Prostate gland (tissue), 2 donors: Measurements from ENCODE around the gene SYNGR4. TPM values are rescaled to one million over a fixed set of nuclear protein-coding genes. Genes with fewer than 3 reads are reported as not detected.

Source experiments
- DNase-seq: peaks from one replicate; pipeline ENCODE4 v3.0.0-alpha.2; 2019; ENCODE audit warnings: low spot score
- H3K27ac ChIP-seq, 2 donors: fragments of 200-600 bp; sonication (generic); 2 replicates each; pipeline ENCODE4 v1.5.1; 2017 to 2019
- H3K27me3 ChIP-seq: fragments of 200-600 bp; sonication (generic); replicated peaks from 2 replicates; pipeline ENCODE4 v1.5.1; 2019; ENCODE audit not compliant: insufficient read depth
- H3K36me3 ChIP-seq, 2 donors: fragments of 200-600 bp; sonication (generic); 1 replicate in 1 of 2; 2 replicates in 1 of 2; pipeline versions ENCODE4 v1.5.1 to v1.8.1; 2017 to 2019
- H3K4me1 ChIP-seq: fragments of 200-600 bp; sonication (generic); replicated peaks from 2 replicates; pipeline ENCODE4 v1.5.1; 2019
- H3K4me3 ChIP-seq, 2 donors: fragments of 200-600 bp; sonication (generic); 2 replicates each; pipeline ENCODE4 v1.5.1; 2017 to 2019
- H3K9me3 ChIP-seq: fragments of 200-600 bp; sonication (generic); 2 replicates; pipeline ENCODE4 v1.5.1; 2017
- POLR2A ChIP-seq: fragments of 450-650 bp; IDR thresholded peaks from one replicate; pipeline ENCODE4 v1.6.1; 2016; ENCODE audit warnings: antibody characterized with exemption, mild to moderate bottlenecking
- POLR2AphosphoS5 ChIP-seq: sonication (generic); formaldehyde crosslinking; IDR thresholded peaks from one replicate; pipeline ENCODE4 v1.6.1; 2017; ENCODE audit warnings: antibody characterized with exemption
- WGBS: methylation state at CpG from one replicate; pipeline ENCODE4 v1.1.5; 2018; 5-methylcytosine and 5-hydroxymethylcytosine counted together
- intact Hi-C: fragments of 100-400 bp; cut with DNase I; formaldehyde crosslinking; loops from one replicate; pipeline ENCODE4 v1.14.2; 2022
- total RNA-seq, 2 donors: library from RNA; depleted of rRNA; stranded (reverse); fragments of >200 nt; gene quantifications; one replicate each; pipeline ENCODE4 v1.1.0, GENCODE V29; 2016
- TF ChIP-seq, protein P1 (sequence below), 4 experiments: fragments of 200-600 bp in 2 of 4; fragments of 450-650 bp in 2 of 4; sonication (generic) in 2 of 4; IDR thresholded peaks; 1 replicate in 3 of 4; 2 replicates in 1 of 4; pipeline ENCODE4 v1.5.1; 2016 to 2019; ENCODE audit warnings: antibody characterized with exemption in 4 of 4, mild to moderate bottlenecking in 2 of 4, moderate library complexity in 2 of 4

The SYNGR4 gene
- total RNA-seq, 2 donors from 2014 or later: 2.8 TPM; not detected in 1

DNA sequence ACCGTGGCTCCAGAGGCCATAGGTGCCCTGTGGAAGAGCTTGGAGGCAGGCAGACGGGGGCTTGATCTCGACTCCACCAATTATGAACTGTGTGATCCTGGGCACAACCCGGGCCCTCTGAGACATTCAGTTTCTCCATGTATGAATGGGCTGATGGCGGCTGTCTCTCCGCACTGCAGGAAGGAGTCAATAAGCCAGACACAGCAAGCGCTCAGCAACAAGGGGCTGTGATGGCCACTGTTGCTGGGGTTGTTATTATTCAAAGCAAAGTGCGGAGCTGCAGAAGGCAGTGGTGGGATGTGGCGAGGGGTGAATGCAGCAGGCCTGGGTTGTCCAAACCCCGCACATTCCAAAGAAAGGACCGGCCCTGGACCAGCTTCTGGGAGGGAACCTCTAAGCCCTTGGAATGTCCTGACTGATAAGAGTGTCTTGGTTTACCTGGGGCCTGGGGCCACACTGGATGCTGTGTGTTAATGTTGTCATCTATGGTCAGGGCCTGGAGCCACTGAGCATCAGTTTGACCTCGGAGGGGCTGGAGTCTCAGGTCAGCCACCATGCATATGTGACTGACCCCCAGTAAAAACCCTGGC lies 8.7 kb upstream of the SYNGR4 start:
- intact Hi-C loops: no loop called here
- Histone ChIP-seq H3K27ac (no peak overlapping the region), H3K36me3 (no peaks in the 10 kb centered on the region), H3K9me3 (no peaks in the 10 kb centered on the region), H3K4me3 (no peak overlapping the region), H3K27me3 (no peaks in the 10 kb centered on the region), H3K4me1 (no peaks in the 10 kb centered on the region)
- no peak for TF ChIP-seq POLR2AphosphoS5
- TF ChIP-seq, protein P1, sequence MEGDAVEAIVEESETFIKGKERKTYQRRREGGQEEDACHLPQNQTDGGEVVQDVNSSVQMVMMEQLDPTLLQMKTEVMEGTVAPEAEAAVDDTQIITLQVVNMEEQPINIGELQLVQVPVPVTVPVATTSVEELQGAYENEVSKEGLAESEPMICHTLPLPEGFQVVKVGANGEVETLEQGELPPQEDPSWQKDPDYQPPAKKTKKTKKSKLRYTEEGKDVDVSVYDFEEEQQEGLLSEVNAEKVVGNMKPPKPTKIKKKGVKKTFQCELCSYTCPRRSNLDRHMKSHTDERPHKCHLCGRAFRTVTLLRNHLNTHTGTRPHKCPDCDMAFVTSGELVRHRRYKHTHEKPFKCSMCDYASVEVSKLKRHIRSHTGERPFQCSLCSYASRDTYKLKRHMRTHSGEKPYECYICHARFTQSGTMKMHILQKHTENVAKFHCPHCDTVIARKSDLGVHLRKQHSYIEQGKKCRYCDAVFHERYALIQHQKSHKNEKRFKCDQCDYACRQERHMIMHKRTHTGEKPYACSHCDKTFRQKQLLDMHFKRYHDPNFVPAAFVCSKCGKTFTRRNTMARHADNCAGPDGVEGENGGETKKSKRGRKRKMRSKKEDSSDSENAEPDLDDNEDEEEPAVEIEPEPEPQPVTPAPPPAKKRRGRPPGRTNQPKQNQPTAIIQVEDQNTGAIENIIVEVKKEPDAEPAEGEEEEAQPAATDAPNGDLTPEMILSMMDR (IDR thresholded peaks at IDR 0.05): no peak
- no peak for TF ChIP-seq POLR2A
- no peak for DNase-seq
- 86% methylated on average over 12 of the region's 12 CpGs for WGBS

DNA sequence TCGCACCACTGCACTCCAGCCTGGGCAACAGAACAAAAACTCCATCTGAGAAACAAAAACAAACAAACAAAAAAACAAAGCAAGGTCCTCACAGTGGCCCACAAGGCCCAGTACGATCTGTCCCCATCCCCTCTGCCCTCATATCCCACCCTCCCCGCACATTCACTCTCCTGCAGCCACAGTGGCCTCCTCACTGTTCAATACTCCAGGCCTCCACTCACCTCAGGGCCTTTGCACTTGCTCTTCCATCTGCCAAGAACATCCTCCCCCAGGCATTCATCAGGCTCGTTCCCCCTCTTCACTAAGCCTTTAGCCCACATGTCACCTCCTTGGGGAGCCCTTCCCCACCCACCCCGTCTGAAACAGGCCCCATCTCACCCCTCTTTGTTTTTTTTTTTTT lies 5.0 kb upstream of the SYNGR4 start:
- no peak overlapping the region for H3K27ac ChIP-seq
- intact Hi-C loops: no loop called here

DNA sequence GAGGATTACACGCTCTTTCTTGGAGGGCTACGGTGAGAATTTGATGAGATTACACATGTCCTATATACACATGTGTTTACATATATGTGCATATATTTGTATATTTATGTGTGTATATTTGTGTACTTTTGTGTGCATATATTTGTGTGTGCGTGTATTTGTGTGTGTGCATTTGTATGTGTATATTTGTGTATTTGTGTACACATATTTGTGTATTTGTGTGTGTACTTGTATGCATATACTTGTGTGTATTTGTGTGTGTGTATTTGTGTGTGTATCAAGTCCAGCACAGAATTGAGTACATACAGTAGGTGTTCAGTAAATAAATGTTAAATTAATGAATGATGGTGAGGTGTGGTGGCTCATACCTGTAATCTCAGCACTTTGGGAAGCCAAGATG lies 2.3 kb upstream of the SYNGR4 start:
- DNase-seq: no peak
- Histone ChIP-seq H3K27ac (no peak overlapping the region), H3K9me3 (no peaks in the 10 kb centered on the region), H3K4me3 (no peak overlapping the region), H3K4me1 (peaks cover 3% of the 10 kb centered on the region), H3K36me3 (no peaks in the 10 kb centered on the region), H3K27me3 (no peaks in the 10 kb centered on the region)
- intact Hi-C loops: loop anchor here (2.0 kb wide), 1 partner anchor 29 kb away; no protein-coding TSS in a partner anchor
- TF ChIP-seq, protein P1 (IDR thresholded peaks at IDR 0.05): no peak
- TF ChIP-seq POLR2AphosphoS5 (no peak), POLR2A (no peak)
- 96% methylated on average over 3 of the region's 3 CpGs for WGBS

More for the DNA sequence above, 5.0 kb upstream of the SYNGR4 start:
- 97% methylated on average over 5 of the region's 5 CpGs for WGBS
- no peaks in the 10 kb centered on the region for H3K4me1 ChIP-seq
- H3K9me3 ChIP-seq: no peaks in the 10 kb centered on the region
- no peaks in the 10 kb centered on the region for H3K36me3 ChIP-seq
- TF ChIP-seq POLR2AphosphoS5: no peak
- no peak for DNase-seq
- H3K4me3 ChIP-seq: no peak overlapping the region
- H3K27me3 ChIP-seq: no peaks in the 10 kb centered on the region

DNA sequence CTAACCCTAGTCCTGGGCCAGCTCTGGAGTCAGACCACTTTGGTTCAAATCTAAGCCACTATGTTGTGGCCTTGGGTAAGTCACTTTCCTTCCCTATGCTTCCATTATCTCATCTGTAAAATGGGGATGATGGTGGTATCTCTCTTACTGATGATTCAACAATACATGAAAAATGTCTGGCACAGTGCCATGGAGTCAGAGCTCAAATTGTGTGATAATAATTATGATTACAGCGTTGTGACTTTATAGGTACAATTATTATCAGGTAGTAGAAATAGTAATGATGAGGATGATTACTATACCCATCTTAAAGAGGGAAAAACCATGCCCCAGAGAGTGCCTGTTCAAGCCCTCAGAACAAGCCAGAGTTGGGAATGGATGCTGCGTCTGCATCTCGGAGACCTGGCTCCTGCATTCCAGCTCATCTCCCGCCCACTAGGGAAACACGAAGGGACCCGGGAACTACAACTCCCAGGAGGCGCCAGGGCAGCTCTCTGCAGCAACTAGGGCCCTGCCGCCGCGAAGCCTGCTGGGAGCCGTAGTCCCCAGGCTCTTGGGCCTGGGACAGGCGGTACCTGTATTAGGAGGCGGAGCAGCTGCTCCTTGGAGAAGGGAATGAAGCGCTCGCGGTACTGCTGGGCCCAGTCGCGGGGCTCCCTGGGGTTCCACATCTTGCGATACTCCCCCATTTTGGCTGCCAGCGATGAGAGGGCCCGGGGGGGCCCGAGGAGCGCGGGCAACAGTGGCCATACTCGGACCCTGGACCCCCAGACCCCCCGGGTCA lies 1.3 kb upstream of the SYNGR4 start:
- intact Hi-C loops: loop anchor here (2.0 kb wide), 1 partner anchor 30 kb away; no protein-coding TSS in a partner anchor
- TF ChIP-seq, protein P1 (IDR thresholded peaks at IDR 0.05): peak in 2 of 4 experiments; percentile 39 to 54
- TF ChIP-seq POLR2AphosphoS5: peak; percentile 95
- TF ChIP-seq POLR2A: peak; percentile 42
- Histone ChIP-seq H3K36me3 (no peaks in the 10 kb centered on the region), H3K4me1 (peaks cover 3% of the 10 kb centered on the region), H3K27me3 (no peaks in the 10 kb centered on the region), H3K4me3 (peak overlapping the region; percentile 40 to 43), H3K27ac (peak overlapping the region; percentile 90 to 92), H3K9me3 (no peaks in the 10 kb centered on the region)
- WGBS: 5% methylated on average over 18 of the region's 26 CpGs
- DNase-seq: peak; percentile 96

DNA sequence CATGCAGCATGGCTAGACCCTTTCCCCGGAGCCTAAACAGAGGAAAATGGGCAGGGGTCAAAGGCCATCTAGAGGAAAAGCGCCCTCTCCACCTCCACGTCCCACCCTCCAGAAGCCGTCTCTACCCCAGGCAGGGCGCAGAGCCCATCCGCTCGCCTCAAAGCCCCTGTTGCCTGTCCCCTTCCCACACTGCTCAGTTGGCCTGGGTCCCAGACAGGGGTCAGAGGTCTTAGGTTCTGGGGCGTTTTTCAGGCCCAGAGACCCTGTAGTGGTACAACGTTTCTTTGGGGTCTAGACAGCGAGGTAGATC lies 712 bp upstream of the SYNGR4 start:
- H3K27ac ChIP-seq: peak overlapping the region; percentile 90 to 92
- no peaks in the 10 kb centered on the region for H3K27me3 ChIP-seq
- intact Hi-C loops: loop anchor here (2.0 kb wide), 1 partner anchor 31 kb away; no protein-coding TSS in a partner anchor
- H3K4me3 ChIP-seq: peak overlapping the region; percentile 40 to 43
- TF ChIP-seq, protein P1 (IDR thresholded peaks at IDR 0.05): no peak
- no peak for TF ChIP-seq POLR2AphosphoS5
- peaks cover 3% of the 10 kb centered on the region for H3K4me1 ChIP-seq
- 0% methylated on average over 9 of the region's 10 CpGs for WGBS
- DNase-seq: no peak
- no peaks in the 10 kb centered on the region for H3K36me3 ChIP-seq
- H3K9me3 ChIP-seq: no peaks in the 10 kb centered on the region
